HT-29 (cell line): ENCODE results near the gene SEMA6C. TPM values are rescaled to one million over a fixed set of nuclear protein-coding genes. Genes with fewer than 3 reads are reported as not detected.

Experiments
- DNase-seq: peaks from one replicate; pipeline ENCODE4 v3.0.0-alpha.2; 2015; ENCODE audit warnings: low spot score
- total RNA-seq: library from RNA; depleted of rRNA; stranded (reverse); fragments of >200 nt; shearing (Covaris generic); gene quantifications from 2 replicates; pipeline ENCODE4 v1.2.3, GENCODE V29; 2014

The SEMA6C gene
- total RNA-seq, 1 experiment from 2014 or later, result not detected

GRCh38 chr1:151158751-151159251, 12.4 kb upstream of the SEMA6C start:
- no peak for DNase-seq

- no peak for DNase-seq
These were observed 11.9 kb upstream of the SEMA6C start for GRCh38 chr1:151158326-151158725.

GRCh38 chr1:151157067-151157531, 10.7 kb upstream of the SEMA6C start:
- DNase-seq, result no peak

- DNase-seq, result no peak
These were observed 10.0 kb upstream of the SEMA6C start, which contains the start of gene TNFAIP8L2 for GRCh38 chr1:151156515-151156819. Gene TNFAIP8L2 (plus strand): TSS chr1:151156649. CDS start chr1:151158698, 2,049 bp downstream.

GRCh38 chr1:151147665-151148064, 1.2 kb upstream of the SEMA6C start:
- DNase-seq, result no peak

- DNase-seq, result no peak
These were observed 687 bp upstream of the SEMA6C start for GRCh38 chr1:151147132-151147503.

GRCh38 chr1:151146072-151146411, 389 bp downstream of the SEMA6C start:
- no peak for DNase-seq

GRCh38 chr1:151145304-151146071, 943 bp downstream of the SEMA6C start:
- no peak for DNase-seq

GRCh38 chr1:151144474-151145303, 1.7 kb downstream of the SEMA6C start:
- no peak for DNase-seq

GRCh38 chr1:151143986-151144385, 2.4 kb downstream of the SEMA6C start:
- no peak for DNase-seq

- no peak for DNase-seq
These were observed 3.4 kb downstream of the SEMA6C start for GRCh38 chr1:151143057-151143435.

- DNase-seq, result no peak
These were observed 3.9 kb downstream of the SEMA6C start for GRCh38 chr1:151142411-151143056.

- no peak for DNase-seq
These were observed 8.6 kb downstream of the SEMA6C start for GRCh38 chr1:151137789-151138188.

GRCh38 chr1:151135433-151136385, 10.7 kb downstream of the SEMA6C start:
- no peak for DNase-seq

- DNase-seq, result no peak
These were observed 11.4 kb downstream of the SEMA6C start for GRCh38 chr1:151134991-151135390.

- no peak for DNase-seq
These were observed 12.0 kb downstream of the SEMA6C start for GRCh38 chr1:151134396-151134795.

- no peak for DNase-seq
These were observed 13.2 kb downstream of the SEMA6C start for GRCh38 chr1:151133018-151133806.

GRCh38 chr1:151132335-151133017, 14.0 kb downstream of the SEMA6C start:
- no peak for DNase-seq

GRCh38 chr1:151131701-151132334, 14.6 kb downstream of the SEMA6C start:
- no peak for DNase-seq
